Panc1 (cell line): ENCODE data around the gene NADSYN1. TPM values are rescaled to one million over a fixed set of nuclear protein-coding genes. Genes with fewer than 3 reads are reported as not detected.

ENCODE experiments used
- ATAC-seq: fragments of 200-7000 bp; cut with Tn5 transposase; 2 replicates; pipeline ENCODE4 v1.9.1; 2020; ENCODE audit warnings: mild to moderate bottlenecking, moderate library complexity
- BruUV-seq: library from RNA; stranded (reverse); fragments of 400-500 nt; replicated peaks from 2 replicates; lab custom pipeline; 2021; lab: Mats Ljungman, UMichigan
- CTCF ChIA-PET: fragments of 300-600 bp; sonication (Branson Sonifier 250); formaldehyde crosslinking; loops from one replicate; lab custom pipeline; 2022; ENCODE audit warnings: antibody characterized with exemption; lab: Charles Lee
- POLR2A ChIA-PET: fragments of 300-600 bp; sonication (Branson Sonifier 250); formaldehyde crosslinking; loops from one replicate; lab custom pipeline; 2022; ENCODE audit warnings: antibody characterized with exemption; lab: Charles Lee
- DNase-seq: peaks from one replicate; pipeline ENCODE4 v3.0.0-alpha.2; 2010; ENCODE audit warnings: low read depth, low spot score
- H3K27ac ChIP-seq: 2 replicates; pipeline ENCODE4 v1.5.1; 2011; ENCODE audit warnings: mild to moderate bottlenecking, low read length, inconsistent platforms
- H3K27me3 ChIP-seq: fragments of 200-500 bp; sonication (Bioruptor generic); 2 replicates; pipeline ENCODE4 v1.6.0; 2014; ENCODE audit warnings: low read length, inconsistent platforms; ENCODE audit not compliant: control insufficient read depth, insufficient read depth
- H3K36me3 ChIP-seq: fragments of 200-500 bp; sonication (Bioruptor generic); 2 replicates; pipeline ENCODE4 v1.5.1; 2014; ENCODE audit warnings: inconsistent platforms, mild to moderate bottlenecking, low read length, moderate library complexity; ENCODE audit not compliant: control insufficient read depth, insufficient read depth
- H3K4me1 ChIP-seq: 2 replicates; pipeline ENCODE4 v1.5.1; 2011; ENCODE audit warnings: inconsistent platforms, mild to moderate bottlenecking, low read length, moderate library complexity; ENCODE audit not compliant: control insufficient read depth, insufficient read depth
- H3K4me3 ChIP-seq, 2 experiments: 2 replicates each; pipeline ENCODE4 v1.5.1; 2011 to 2012; ENCODE audit warnings: low read depth in 2 of 2, low read length in 2 of 2, mild to moderate bottlenecking in 2 of 2, inconsistent platforms in 1 of 2, moderate library complexity in 1 of 2
- H3K9me3 ChIP-seq: fragments of 200-500 bp; sonication (Bioruptor generic); 2 replicates; pipeline ENCODE4 v1.5.1; 2014; ENCODE audit warnings: low read depth, mild to moderate bottlenecking, inconsistent platforms, low read length, moderate library complexity; ENCODE audit not compliant: control insufficient read depth, insufficient read depth
- POLR2AphosphoS5 ChIP-seq: IDR thresholded peaks from 2 replicates; pipeline ENCODE4 v1.6.1; 2012; ENCODE audit warnings: mild to moderate bottlenecking, low read depth, low read length, moderate library complexity
- SIN3A ChIP-seq: IDR thresholded peaks from 2 replicates; pipeline ENCODE4 v1.6.1; 2012; ENCODE audit warnings: low read depth, mild to moderate bottlenecking, low read length, moderate library complexity, borderline replicate concordance; ENCODE audit not compliant: insufficient read depth
- TCF7L2 ChIP-seq: IDR thresholded peaks from 2 replicates; pipeline ENCODE4 v1.6.1; 2011; ENCODE audit warnings: mild to moderate bottlenecking, low read depth, low read length, inconsistent platforms
- in situ Hi-C: cut with HindIII; loops from 2 replicates; pipeline ENCODE4 v1.10.0; 2016; ENCODE audit warnings: low sequenced_read_pairs, low pct_unique_long_range_greater_than_20kb
- intact Hi-C: fragments of 100-400 bp; cut with micrococcal nuclease; formaldehyde crosslinking; loops from one replicate; pipeline ENCODE4 v1.10.0; 2022; ENCODE audit not compliant: unreplicated experiment
- total RNA-seq: library from RNA; stranded (reverse); gene quantifications from one replicate; pipeline ENCODE4 v1.2.1, GENCODE V29; 2021; ENCODE audit not compliant: unreplicated experiment
- TF ChIP-seq, protein P1 (sequence below): fragments of 450-650 bp; IDR thresholded peaks from 2 replicates; pipeline ENCODE4 v1.5.1; 2017; ENCODE audit warnings: mild to moderate bottlenecking
- TF ChIP-seq, protein P2 (sequence below), 2 experiments: IDR thresholded peaks; 2 replicates each; pipeline ENCODE4 v1.6.1; 2011 to 2012; ENCODE audit warnings: low read depth in 2 of 2, control low read depth in 1 of 2, low read length in 1 of 2, mild to moderate bottlenecking in 1 of 2, moderate library complexity in 1 of 2; ENCODE audit not compliant: insufficient read depth in 1 of 2

NADSYN1 gene
- total RNA-seq, 1 experiment from 2014 or later = 76.1 TPM

DNA sequence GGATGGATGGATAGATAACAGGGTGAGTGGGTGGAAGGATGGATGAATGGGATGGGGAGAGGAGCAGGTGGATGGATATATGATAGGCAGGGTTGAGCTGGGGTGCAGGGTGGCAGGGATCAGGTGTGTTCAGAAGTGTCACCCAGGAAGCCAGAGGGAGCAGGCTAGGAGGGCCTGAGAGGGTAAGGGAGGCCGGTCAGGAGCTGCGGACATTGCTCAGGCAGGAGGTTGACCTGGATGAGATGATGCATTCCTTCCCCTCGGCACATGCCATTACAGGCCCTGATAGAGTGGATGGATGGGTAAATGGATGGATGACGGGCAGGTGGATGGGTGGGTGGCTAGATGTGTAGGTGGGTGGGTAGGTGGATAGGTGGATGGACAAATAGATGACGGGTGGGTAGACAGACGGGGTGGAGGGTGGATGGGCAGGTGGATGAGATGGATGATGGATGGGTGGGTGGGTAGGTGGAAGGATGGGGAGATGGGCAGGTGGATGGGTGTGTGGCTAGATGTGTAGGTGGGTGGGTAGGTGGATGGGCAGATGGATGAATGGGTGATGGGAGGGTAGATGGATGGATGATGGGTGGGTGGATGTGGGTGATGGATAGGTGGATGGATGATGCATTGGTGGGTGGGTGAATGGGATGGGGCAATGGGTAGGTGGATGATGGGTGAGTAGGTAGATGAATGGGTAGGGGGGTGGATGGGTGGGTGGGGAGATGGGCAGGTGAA, 12.8 kb upstream of the NADSYN1 start:
- no peaks in the 10 kb centered on the region for H3K4me1 ChIP-seq
- no peak for ATAC-seq
- no TSS peak for BruUV-seq
- H3K36me3 ChIP-seq = no peaks in the 10 kb centered on the region; the same call in 1 of the 2 replicates
- no peak overlapping the region for H3K27ac ChIP-seq
- no peaks in the 10 kb centered on the region for H3K9me3 ChIP-seq
- DNase-seq = no peak
- ChIA-PET POLR2A (interaction anchor here (0.6 kb wide), 1 partner anchor 161 kb away, joined by 4 read pairs; no protein-coding TSS in a partner anchor), CTCF (no interaction called here)
- intact Hi-C loops (no loop called here), in situ Hi-C loops (no loop called here)
- no peak overlapping the region for H3K4me3 ChIP-seq
- TF ChIP-seq POLR2AphosphoS5 (no peak), TCF7L2 (no peak), SIN3A (no peak)
- TF ChIP-seq, protein P1, sequence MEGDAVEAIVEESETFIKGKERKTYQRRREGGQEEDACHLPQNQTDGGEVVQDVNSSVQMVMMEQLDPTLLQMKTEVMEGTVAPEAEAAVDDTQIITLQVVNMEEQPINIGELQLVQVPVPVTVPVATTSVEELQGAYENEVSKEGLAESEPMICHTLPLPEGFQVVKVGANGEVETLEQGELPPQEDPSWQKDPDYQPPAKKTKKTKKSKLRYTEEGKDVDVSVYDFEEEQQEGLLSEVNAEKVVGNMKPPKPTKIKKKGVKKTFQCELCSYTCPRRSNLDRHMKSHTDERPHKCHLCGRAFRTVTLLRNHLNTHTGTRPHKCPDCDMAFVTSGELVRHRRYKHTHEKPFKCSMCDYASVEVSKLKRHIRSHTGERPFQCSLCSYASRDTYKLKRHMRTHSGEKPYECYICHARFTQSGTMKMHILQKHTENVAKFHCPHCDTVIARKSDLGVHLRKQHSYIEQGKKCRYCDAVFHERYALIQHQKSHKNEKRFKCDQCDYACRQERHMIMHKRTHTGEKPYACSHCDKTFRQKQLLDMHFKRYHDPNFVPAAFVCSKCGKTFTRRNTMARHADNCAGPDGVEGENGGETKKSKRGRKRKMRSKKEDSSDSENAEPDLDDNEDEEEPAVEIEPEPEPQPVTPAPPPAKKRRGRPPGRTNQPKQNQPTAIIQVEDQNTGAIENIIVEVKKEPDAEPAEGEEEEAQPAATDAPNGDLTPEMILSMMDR = no peak
- TF ChIP-seq, protein P2, sequence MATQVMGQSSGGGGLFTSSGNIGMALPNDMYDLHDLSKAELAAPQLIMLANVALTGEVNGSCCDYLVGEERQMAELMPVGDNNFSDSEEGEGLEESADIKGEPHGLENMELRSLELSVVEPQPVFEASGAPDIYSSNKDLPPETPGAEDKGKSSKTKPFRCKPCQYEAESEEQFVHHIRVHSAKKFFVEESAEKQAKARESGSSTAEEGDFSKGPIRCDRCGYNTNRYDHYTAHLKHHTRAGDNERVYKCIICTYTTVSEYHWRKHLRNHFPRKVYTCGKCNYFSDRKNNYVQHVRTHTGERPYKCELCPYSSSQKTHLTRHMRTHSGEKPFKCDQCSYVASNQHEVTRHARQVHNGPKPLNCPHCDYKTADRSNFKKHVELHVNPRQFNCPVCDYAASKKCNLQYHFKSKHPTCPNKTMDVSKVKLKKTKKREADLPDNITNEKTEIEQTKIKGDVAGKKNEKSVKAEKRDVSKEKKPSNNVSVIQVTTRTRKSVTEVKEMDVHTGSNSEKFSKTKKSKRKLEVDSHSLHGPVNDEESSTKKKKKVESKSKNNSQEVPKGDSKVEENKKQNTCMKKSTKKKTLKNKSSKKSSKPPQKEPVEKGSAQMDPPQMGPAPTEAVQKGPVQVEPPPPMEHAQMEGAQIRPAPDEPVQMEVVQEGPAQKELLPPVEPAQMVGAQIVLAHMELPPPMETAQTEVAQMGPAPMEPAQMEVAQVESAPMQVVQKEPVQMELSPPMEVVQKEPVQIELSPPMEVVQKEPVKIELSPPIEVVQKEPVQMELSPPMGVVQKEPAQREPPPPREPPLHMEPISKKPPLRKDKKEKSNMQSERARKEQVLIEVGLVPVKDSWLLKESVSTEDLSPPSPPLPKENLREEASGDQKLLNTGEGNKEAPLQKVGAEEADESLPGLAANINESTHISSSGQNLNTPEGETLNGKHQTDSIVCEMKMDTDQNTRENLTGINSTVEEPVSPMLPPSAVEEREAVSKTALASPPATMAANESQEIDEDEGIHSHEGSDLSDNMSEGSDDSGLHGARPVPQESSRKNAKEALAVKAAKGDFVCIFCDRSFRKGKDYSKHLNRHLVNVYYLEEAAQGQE (IDR thresholded peaks at IDR 0.05; ENCODE audit: insufficient read depth in 1 of 2, low read depth in 2 of 2, low read length in 1 of 2) = no peak
- no peaks in the 10 kb centered on the region for H3K27me3 ChIP-seq

DNA sequence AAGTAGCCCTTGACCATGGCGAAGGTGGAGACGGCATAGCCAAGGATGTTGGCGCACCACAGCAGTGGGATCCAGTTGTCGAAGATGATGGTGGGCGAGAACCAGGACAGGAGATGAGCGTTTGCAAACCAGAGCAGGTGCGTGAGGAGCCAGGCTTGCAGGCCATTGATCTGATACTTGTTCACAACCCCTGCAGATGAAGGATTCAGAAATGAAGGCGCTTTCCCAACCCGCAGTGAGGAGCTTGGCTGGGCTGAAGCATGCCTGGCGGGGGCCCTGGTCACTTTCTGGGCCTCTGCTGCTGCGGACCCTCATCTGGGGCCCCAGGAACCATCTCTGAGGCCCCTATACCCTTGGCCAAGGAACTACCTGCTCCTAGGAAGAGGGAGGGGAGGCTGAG, 11.8 kb upstream of the NADSYN1 start:
- H3K36me3 ChIP-seq = peaks cover 2% of the 10 kb centered on the region
- H3K27me3 ChIP-seq = no peaks in the 10 kb centered on the region
- DNase-seq (no peak), ATAC-seq (no peak)
- CTCF ChIA-PET = no interaction called here
- BruUV-seq = no TSS peak
- in situ Hi-C loops = no loop called here
- intact Hi-C loops = no loop called here
- H3K4me3 ChIP-seq = no peak overlapping the region
- no peaks in the 10 kb centered on the region for H3K4me1 ChIP-seq
- peaks cover 4% of the 10 kb centered on the region; the same call in 1 of the 2 replicates for H3K9me3 ChIP-seq
- TF ChIP-seq, protein P2 (IDR thresholded peaks at IDR 0.05; ENCODE audit: insufficient read depth in 1 of 2, low read depth in 2 of 2, low read length in 1 of 2) = no peak
- TF ChIP-seq POLR2AphosphoS5 = no peak
- TF ChIP-seq, protein P1 = no peak
- no peak for TF ChIP-seq SIN3A
- no peak for TF ChIP-seq TCF7L2
- H3K27ac ChIP-seq = no peak overlapping the region
- POLR2A ChIA-PET = no interaction called here
